Measurements from ENCODE around the gene GPC1.
"Not testable (repeated sequence)": the region's sequence is repeated elsewhere in the genome, so short reads cannot be mapped to it uniquely, and the experiment has no call there.

The GPC1 gene

GRCh38 chr2:240435457-240435947 is at the start of gene GPC1:
GPC1 (plus strand) TSS chr2:240435663; CDS start chr2:240435919, 256 bp downstream.
- peak; percentile 98 for DNase-seq

- no peak for DNase-seq
Measured at GRCh38 chr2:240386326-240386725, 49.1 kb upstream of the GPC1 start.

- not testable (repeated sequence) for DNase-seq
Measured at GRCh38 chr2:240386743-240387142, 48.7 kb upstream of the GPC1 start.

GRCh38 chr2:240387325-240387668 is 48.2 kb upstream of the GPC1 start:
- no peak for DNase-seq

GRCh38 chr2:240387669-240388358 is 47.6 kb upstream of the GPC1 start:
- peak; percentile 89 for DNase-seq

GRCh38 chr2:240388471-240389301 is 46.8 kb upstream of the GPC1 start:
- no peak for DNase-seq

- DNase-seq, result no peak
Measured at GRCh38 chr2:240389302-240389805, 46.1 kb upstream of the GPC1 start.

GRCh38 chr2:240390091-240391073 is 45.1 kb upstream of the GPC1 start:
- DNase-seq, result no peak

GRCh38 chr2:240391111-240392051 is 44.1 kb upstream of the GPC1 start:
- no peak for DNase-seq

GRCh38 chr2:240392084-240392947 is 43.1 kb upstream of the GPC1 start:
- no peak for DNase-seq

GRCh38 chr2:240392948-240393830 is 42.3 kb upstream of the GPC1 start:
- DNase-seq, result no peak

- no peak for DNase-seq
Measured at GRCh38 chr2:240393831-240394410, 41.5 kb upstream of the GPC1 start.

- DNase-seq, result no peak
Measured at GRCh38 chr2:240394549-240394948, 40.9 kb upstream of the GPC1 start.

GRCh38 chr2:240395448-240395847 is 40.0 kb upstream of the GPC1 start:
- no peak for DNase-seq

- no peak for DNase-seq
Measured at GRCh38 chr2:240395896-240396622, 39.4 kb upstream of the GPC1 start.

GRCh38 chr2:240396623-240397541 is 38.6 kb upstream of the GPC1 start:
- DNase-seq, result no peak

GRCh38 chr2:240397542-240397916 is 37.9 kb upstream of the GPC1 start:
- no peak for DNase-seq
